HG03460 (cell line): Measurements from ENCODE around the gene SORCS3.

Experiments
- ATAC-seq: cut with Tn5 transposase; IDR thresholded peaks from one replicate; pipeline ENCODE4 v1.9.1; 2021; ENCODE audit not compliant: unreplicated experiment

Gene SORCS3

GRCh38 chr10:104641187-104641936 is at the start of gene SORCS3:
Gene SORCS3 (plus strand): TSS chr10:104641290.
- no peak for ATAC-seq

- ATAC-seq: no peak
Observed at GRCh38 chr10:104591441-104591840, 49.6 kb upstream of the SORCS3 start.

GRCh38 chr10:104601166-104601565 is 39.9 kb upstream of the SORCS3 start:
- no peak for ATAC-seq

GRCh38 chr10:104608091-104608828 is 32.8 kb upstream of the SORCS3 start:
- ATAC-seq: no peak

- no peak for ATAC-seq
Observed at GRCh38 chr10:104612571-104613205, 28.4 kb upstream of the SORCS3 start.

GRCh38 chr10:104613406-104613805 is 27.7 kb upstream of the SORCS3 start:
- no peak for ATAC-seq

- no peak for ATAC-seq
Observed at GRCh38 chr10:104614245-104614831, 26.8 kb upstream of the SORCS3 start.

GRCh38 chr10:104615136-104615535 is 26.0 kb upstream of the SORCS3 start:
- no peak for ATAC-seq

GRCh38 chr10:104617831-104618230 is 23.3 kb upstream of the SORCS3 start:
- no peak for ATAC-seq

- no peak for ATAC-seq
Observed at GRCh38 chr10:104622175-104622574, 18.9 kb upstream of the SORCS3 start.

GRCh38 chr10:104622598-104623209 is 18.4 kb upstream of the SORCS3 start:
- ATAC-seq: no peak

GRCh38 chr10:104630731-104631130 is 10.4 kb upstream of the SORCS3 start:
- no peak for ATAC-seq

- no peak for ATAC-seq
Observed at GRCh38 chr10:104631946-104632345, 9.1 kb upstream of the SORCS3 start.

- no peak for ATAC-seq
Observed at GRCh38 chr10:104638861-104639589, 2.1 kb upstream of the SORCS3 start.

- no peak for ATAC-seq
Observed at GRCh38 chr10:104639590-104640338, 1.3 kb upstream of the SORCS3 start.

- ATAC-seq: no peak
Observed at GRCh38 chr10:104640339-104641186, 527 bp upstream of the SORCS3 start.

GRCh38 chr10:104641937-104642657 is 1.0 kb downstream of the SORCS3 start:
- no peak for ATAC-seq

GRCh38 chr10:104642658-104643302 is 1.7 kb downstream of the SORCS3 start:
- no peak for ATAC-seq
